Sigmoid colon (tissue), 7 donors: Measurements from ENCODE around the gene ADSS1. TPM values are rescaled to one million over a fixed set of nuclear protein-coding genes. Genes with fewer than 3 reads are reported as not detected.

Source experiments
- DNase-seq: peaks from one replicate; pipeline ENCODE4 v3.0.0-alpha.2; 2019
- H3K27ac ChIP-seq, 4 donors: fragments of 200-600 bp; sonication (generic); one replicate each; pipeline ENCODE4 v1.5.1; 2016 to 2019; ENCODE audit warnings: mild to moderate bottlenecking in 1 of 4
- H3K27me3 ChIP-seq, 3 donors: fragments of 200-600 bp; sonication (generic); one replicate each; pipeline ENCODE4 v1.5.1; 2019; ENCODE audit warnings: mild to moderate bottlenecking in 1 of 3
- H3K36me3 ChIP-seq, 4 donors: fragments of 200-600 bp; sonication (generic); one replicate each; pipeline ENCODE4 v1.5.1; 2016 to 2019
- H3K4me1 ChIP-seq, 4 donors: fragments of 200-600 bp; sonication (generic); one replicate each; pipeline ENCODE4 v1.5.1; 2017 to 2019
- H3K4me3 ChIP-seq, 4 donors: fragments of 200-600 bp; sonication (generic); one replicate each; pipeline ENCODE4 v1.5.1; 2017 to 2019; ENCODE audit warnings: mild to moderate bottlenecking in 2 of 4, moderate library complexity in 1 of 4
- H3K9me3 ChIP-seq, 4 donors: fragments of 200-600 bp in 3 of 4; sonication (generic) in 3 of 4; one replicate each; pipeline versions ENCODE4 v1.5.1 to v1.6.1; 2013 to 2019
- CTCF ChIP-seq, 4 experiments: fragments of 450-650 bp in 3 of 4; fragments of 200-600 bp in 1 of 4; IDR thresholded peaks; one replicate each; pipeline ENCODE4 v1.5.1; 2016 to 2019; ENCODE audit warnings: antibody characterized with exemption in 4 of 4, mild to moderate bottlenecking in 3 of 4, moderate library complexity in 2 of 4
- EP300 ChIP-seq, 4 donors: sonication (generic); formaldehyde crosslinking; IDR thresholded peaks; one replicate each; pipeline ENCODE4 v1.6.1; 2017; ENCODE audit warnings: antibody characterized with exemption in 4 of 4
- POLR2A ChIP-seq, 2 donors: fragments of 450-650 bp; IDR thresholded peaks; one replicate each; pipeline ENCODE4 v1.6.1; 2016; ENCODE audit warnings: antibody characterized with exemption in 2 of 2, mild to moderate bottlenecking in 2 of 2, moderate library complexity in 2 of 2
- POLR2AphosphoS5 ChIP-seq, 4 donors: sonication (generic); formaldehyde crosslinking; IDR thresholded peaks; one replicate each; pipeline ENCODE4 v1.6.1; 2017; ENCODE audit warnings: antibody characterized with exemption in 4 of 4
- WGBS, 2 donors: extraction: QIAGEN DNeasy Blood & Tissue Kit; methylation state at CpG; one replicate each; pipeline ENCODE4 v1.1.7; 2013; 5-methylcytosine and 5-hydroxymethylcytosine counted together
- intact Hi-C: fragments of 100-400 bp; cut with DNase I; formaldehyde crosslinking; loops from one replicate; pipeline ENCODE4 v1.15.1; 2023
- polyA plus RNA-seq, 3 donors: library from polyadenylated mRNA; stranded (reverse); fragments of 200-250 nt; gene quantifications; one replicate each; pipeline ENCODE4 v1.2.3, GENCODE V29; 2013
- total RNA-seq, 4 donors: library from RNA; depleted of rRNA; stranded (reverse); fragments of >200 nt; gene quantifications; one replicate each; pipeline ENCODE4 v1.1.0, GENCODE V29; 2016
- donor health status: healthy with polysubstance abuse.
- donor health status: Bipolar disorder and iron deficiency.
- donor health status: healthy.

ADSS1 gene
- total and polyA plus RNA-seq, 7 donors: 2.0 to 10.2 (median 5.3) TPM

- Histone ChIP-seq H3K4me3 (no peak overlapping the region), H3K27me3 (no peaks in the 10 kb centered on the region), H3K36me3 (peaks cover 0 to 23% (median 6%) of the 10 kb centered on the region in 4 donors), H3K9me3 (no peaks in the 10 kb centered on the region), H3K4me1 (peaks cover 0 to 10% (median 9%) of the 10 kb centered on the region in 4 donors), H3K27ac (no peak overlapping the region)
- intact Hi-C loops: loop anchor here (5.0 to 10.0 kb wide), 2 partner anchors 102 to 279 kb away; partner anchors contain the start of gene CEP170B
- no peak for DNase-seq
- WGBS, 2 donors: 93% methylated on average over 3 of the region's 3 CpGs
- TF ChIP-seq CTCF (IDR thresholded peaks at IDR 0.05): no peak
- no peak for TF ChIP-seq EP300 (IDR thresholded peaks at IDR 0.05)
- no peak for TF ChIP-seq POLR2A (IDR thresholded peaks at IDR 0.05)
- TF ChIP-seq POLR2AphosphoS5 (IDR thresholded peaks at IDR 0.05): no peak
Measured at GRCh38 chr14:104765517-104765916, 41.5 kb downstream of the ADSS1 start.

- no peak for DNase-seq
- 95% methylated on average over 4 of the region's 4 CpGs for WGBS, 2 donors
- H3K4me1 ChIP-seq: peaks cover 0 to 10% (median 9%) of the 10 kb centered on the region in 4 donors
- no peaks in the 10 kb centered on the region for H3K27me3 ChIP-seq
- TF ChIP-seq CTCF (IDR thresholded peaks at IDR 0.05) (no peak), POLR2AphosphoS5 (IDR thresholded peaks at IDR 0.05) (no peak), POLR2A (IDR thresholded peaks at IDR 0.05) (no peak), EP300 (IDR thresholded peaks at IDR 0.05) (no peak)
- H3K27ac ChIP-seq: no peak overlapping the region
- intact Hi-C loops: loop anchor here (5.0 to 10.0 kb wide), 2 partner anchors 101 to 278 kb away; partner anchors contain the start of gene CEP170B
- H3K4me3 ChIP-seq: no peak overlapping the region
- no peaks in the 10 kb centered on the region for H3K9me3 ChIP-seq
- H3K36me3 ChIP-seq: peaks cover 0 to 25% (median 10%) of the 10 kb centered on the region in 4 donors
Measured at GRCh38 chr14:104766256-104766862, 42.3 kb downstream of the ADSS1 start.

- Histone ChIP-seq H3K4me3 (no peak overlapping the region), H3K27me3 (no peaks in the 10 kb centered on the region), H3K9me3 (no peaks in the 10 kb centered on the region), H3K36me3 (peaks cover 0 to 25% (median 17%) of the 10 kb centered on the region in 4 donors), H3K27ac (no peak overlapping the region), H3K4me1 (peaks cover 0 to 10% (median 9%) of the 10 kb centered on the region in 4 donors)
- intact Hi-C loops: loop anchor here (5.0 to 10.0 kb wide), 2 partner anchors 100 to 278 kb away; partner anchors contain the start of gene CEP170B
- TF ChIP-seq CTCF (IDR thresholded peaks at IDR 0.05): no peak
- no peak for TF ChIP-seq POLR2A (IDR thresholded peaks at IDR 0.05)
- no peak for TF ChIP-seq EP300 (IDR thresholded peaks at IDR 0.05)
- TF ChIP-seq POLR2AphosphoS5 (IDR thresholded peaks at IDR 0.05): no peak
- 84 to 91% methylated on average over 15 of the region's 15 CpGs for WGBS, 2 donors
- no peak for DNase-seq
Measured at GRCh38 chr14:104766863-104767633, 43.0 kb downstream of the ADSS1 start.

- TF ChIP-seq POLR2A (IDR thresholded peaks at IDR 0.05) (no peak), EP300 (IDR thresholded peaks at IDR 0.05) (no peak), CTCF (IDR thresholded peaks at IDR 0.05) (no peak), POLR2AphosphoS5 (IDR thresholded peaks at IDR 0.05) (no peak)
- no peaks in the 10 kb centered on the region for H3K9me3 ChIP-seq
- H3K36me3 ChIP-seq: peaks cover 0 to 30% (median 20%) of the 10 kb centered on the region in 4 donors
- intact Hi-C loops: loop anchor here (5.0 to 10.0 kb wide), 2 partner anchors 100 to 277 kb away; partner anchors contain the start of gene CEP170B
- no peak overlapping the region for H3K27ac ChIP-seq
- no peak overlapping the region for H3K4me3 ChIP-seq
- peaks cover 0 to 10% (median 9%) of the 10 kb centered on the region in 4 donors for H3K4me1 ChIP-seq
- DNase-seq: no peak
- no peaks in the 10 kb centered on the region for H3K27me3 ChIP-seq
- 79 to 83% methylated on average over 5 of the region's 5 CpGs for WGBS, 2 donors
Measured at GRCh38 chr14:104767634-104767918, 43.5 kb downstream of the ADSS1 start.
